HG02759 (cell line): ENCODE data around the gene ARHGAP9.
"Not testable (repeated sequence)": the region's sequence is repeated elsewhere in the genome, so short reads cannot be mapped to it uniquely, and the experiment has no call there.

Experiments used
- ATAC-seq: cut with Tn5 transposase; IDR thresholded peaks from one replicate; pipeline ENCODE4 v1.9.1; 2021; ENCODE audit warnings: mild to moderate bottlenecking, moderate library complexity; ENCODE audit not compliant: unreplicated experiment

Gene ARHGAP9

DNA sequence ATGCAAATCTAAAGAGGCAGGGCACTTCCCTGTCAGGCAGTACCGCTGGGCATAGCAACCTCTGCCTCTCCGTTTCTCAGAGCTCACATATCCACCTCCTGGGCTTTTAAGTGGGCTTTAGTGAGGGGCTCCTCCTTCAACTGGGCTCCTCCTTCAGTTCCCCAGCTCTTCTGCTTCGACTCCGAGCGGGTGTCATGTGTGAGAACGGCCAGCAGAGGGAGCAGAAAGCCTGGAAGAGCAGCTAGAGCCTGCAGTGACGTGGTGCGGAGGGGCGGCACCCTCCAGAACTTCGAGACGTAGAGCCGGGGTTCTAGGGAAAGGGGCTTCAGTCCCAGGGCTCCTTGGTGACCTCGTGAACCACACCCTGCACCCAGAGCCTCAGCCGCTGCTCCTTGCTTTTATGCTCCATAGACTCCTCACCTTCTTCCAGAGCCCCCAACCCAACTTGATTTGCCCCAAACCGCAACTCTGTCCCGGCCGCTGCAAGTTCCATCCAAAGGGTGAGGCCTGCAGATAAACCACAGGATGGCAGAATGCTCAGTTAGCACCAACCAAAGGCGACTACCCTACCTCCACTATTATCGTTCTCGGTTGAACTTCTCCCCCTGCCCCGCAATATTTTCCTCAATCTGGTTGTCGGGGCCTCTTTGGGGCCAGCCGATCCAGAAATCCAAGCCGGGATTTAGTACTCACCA lies 20.5 kb downstream of the ARHGAP9 start:
- peak; percentile 55 for ATAC-seq

DNA sequence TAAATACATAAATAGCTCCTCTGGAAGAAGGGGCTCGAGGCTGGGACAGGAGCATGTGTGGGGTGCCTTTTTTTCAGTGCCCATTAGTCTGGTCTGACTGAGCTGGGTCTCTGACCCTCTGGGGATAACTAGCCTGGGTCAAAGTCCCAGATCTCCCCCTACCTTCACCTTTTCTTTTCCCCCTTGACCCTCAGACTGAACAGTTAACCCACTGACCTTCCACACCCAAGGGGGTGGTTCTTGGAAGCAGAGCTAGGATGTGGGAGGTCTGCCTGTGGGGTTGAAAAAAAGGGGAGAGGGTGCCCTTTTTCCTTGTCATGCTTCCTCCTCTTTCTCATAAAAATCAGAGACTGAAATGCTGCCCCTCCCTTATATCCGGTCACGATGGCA lies 21.0 kb downstream of the ARHGAP9 start:
- ATAC-seq, result no peak

DNA sequence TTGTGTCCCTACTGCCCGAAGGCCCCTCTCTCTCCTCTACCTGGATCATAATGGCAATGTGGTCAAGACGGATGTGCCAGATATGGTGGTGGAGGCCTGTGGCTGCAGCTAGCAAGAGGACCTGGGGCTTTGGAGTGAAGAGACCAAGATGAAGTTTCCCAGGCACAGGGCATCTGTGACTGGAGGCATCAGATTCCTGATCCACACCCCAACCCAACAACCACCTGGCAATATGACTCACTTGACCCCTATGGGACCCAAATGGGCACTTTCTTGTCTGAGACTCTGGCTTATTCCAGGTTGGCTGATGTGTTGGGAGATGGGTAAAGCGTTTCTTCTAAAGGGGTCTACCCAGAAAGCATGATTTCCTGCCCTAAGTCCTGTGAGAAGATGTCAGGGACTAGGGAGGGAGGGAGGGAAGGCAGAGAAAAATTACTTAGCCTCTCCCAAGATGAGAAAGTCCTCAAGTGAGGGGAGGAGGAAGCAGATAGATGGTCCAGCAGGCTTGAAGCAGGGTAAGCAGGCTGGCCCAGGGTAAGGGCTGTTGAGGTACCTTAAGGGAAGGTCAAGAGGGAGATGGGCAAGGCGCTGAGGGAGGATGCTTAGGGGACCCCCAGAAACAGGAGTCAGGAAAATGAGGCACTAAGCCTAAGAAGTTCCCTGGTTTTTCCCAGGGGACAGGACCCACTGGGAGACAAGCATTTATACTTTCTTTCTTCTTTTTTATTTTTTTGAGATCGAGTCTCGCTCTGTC lies 22.8 kb downstream of the ARHGAP9 start:
- ATAC-seq, result no peak

DNA sequence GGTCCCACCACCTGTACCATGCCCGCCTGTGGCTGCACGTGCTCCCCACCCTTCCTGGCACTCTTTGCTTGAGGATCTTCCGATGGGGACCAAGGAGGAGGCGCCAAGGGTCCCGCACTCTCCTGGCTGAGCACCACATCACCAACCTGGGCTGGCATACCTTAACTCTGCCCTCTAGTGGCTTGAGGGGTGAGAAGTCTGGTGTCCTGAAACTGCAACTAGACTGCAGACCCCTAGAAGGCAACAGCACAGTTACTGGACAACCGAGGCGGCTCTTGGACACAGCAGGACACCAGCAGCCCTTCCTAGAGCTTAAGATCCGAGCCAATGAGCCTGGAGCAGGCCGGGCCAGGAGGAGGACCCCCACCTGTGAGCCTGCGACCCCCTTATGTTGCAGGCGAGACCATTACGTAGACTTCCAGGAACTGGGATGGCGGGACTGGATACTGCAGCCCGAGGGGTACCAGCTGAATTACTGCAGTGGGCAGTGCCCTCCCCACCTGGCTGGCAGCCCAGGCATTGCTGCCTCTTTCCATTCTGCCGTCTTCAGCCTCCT lies 23.4 kb downstream of the ARHGAP9 start:
- ATAC-seq, result peak; percentile 34

DNA sequence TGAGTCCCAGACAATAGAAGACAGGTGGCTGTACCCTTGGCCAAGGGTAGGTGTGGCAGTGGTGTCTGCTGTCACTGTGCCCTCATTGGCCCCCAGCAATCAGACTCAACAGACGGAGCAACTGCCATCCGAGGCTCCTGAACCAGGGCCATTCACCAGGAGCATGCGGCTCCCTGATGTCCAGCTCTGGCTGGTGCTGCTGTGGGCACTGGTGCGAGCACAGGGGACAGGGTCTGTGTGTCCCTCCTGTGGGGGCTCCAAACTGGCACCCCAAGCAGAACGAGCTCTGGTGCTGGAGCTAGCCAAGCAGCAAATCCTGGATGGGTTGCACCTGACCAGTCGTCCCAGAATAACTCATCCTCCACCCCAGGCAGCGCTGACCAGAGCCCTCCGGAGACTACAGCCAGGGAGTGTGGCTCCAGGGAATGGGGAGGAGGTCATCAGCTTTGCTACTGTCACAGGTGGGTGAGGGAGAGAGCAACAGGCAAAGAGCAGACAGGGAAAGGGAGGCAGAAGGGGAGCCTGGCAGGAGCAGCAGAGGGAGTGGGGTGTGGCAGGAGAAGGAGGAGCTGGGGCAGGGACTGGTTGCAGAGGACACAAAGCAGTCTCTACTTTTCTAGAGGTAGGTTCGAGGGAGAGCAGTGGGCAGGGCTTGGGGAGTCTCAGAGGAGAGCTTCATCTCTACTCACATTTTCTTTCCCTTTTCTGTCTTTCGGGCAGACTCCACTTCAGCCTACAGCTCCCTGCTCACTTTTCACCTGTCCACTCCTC lies 24.1 kb downstream of the ARHGAP9 start:
- ATAC-seq, result no peak

DNA sequence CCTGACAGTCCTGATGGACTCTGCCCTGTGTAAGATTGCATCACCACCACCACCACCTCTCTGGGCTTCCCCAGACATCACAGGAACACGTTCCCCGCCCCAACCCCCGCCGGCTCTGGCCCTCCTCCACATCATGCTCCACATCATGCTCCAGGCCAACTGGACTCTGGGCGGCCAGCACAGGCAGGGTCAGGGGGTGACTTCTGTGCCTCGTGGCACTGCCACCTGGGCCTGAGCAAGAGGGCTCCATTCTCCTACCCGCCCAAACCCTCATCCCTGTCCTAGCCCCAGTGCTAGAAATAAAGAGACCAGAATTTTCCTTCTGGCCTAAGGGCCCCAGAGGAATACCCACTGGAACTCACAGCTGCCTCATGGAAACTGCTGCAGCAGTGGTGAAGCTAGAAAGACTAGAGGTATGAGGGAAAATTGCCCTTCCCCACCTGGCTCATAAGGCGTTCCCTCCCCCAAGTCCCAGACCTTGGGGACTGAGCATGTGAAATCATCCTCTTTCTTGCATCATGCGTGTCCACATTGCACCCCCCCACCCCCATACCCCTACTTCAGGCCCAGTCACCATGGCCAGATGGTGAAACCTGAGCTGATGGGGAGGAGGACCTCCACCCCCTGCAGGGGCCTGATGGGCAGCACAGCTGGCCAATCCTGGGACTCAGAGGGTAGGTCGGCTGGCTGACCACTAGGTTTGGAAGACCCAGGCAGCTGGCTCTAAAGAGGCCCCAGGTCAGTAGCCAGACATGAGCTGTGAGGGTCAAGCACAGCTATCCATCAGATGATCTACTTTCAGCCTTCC lies 24.9 kb downstream of the ARHGAP9 start, which contains the start of gene INHBE:
TSS of gene INHBE (plus strand) at position 742 of the 808 bp plus-strand sequence. CDS start 230 bp downstream, outside the sequence.
- ATAC-seq, result no peak

DNA sequence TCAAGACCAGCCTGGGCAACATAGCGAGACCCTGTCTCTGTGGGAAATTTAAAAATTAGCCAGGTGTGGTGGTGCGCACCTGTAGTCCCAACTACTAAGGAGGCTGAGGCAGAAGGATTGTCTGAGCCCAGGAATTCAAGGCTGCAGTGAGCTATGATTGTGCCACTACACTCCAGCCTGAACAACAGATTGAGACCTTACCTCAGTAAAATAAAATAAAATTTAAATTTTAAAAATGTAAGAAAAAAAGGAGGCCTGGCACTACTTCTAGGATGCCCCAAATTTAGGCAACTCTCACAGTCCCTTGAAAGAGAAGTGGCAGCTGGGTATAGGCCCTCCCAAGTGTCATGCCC lies 25.5 kb downstream of the ARHGAP9 start:
- no peak for ATAC-seq

DNA sequence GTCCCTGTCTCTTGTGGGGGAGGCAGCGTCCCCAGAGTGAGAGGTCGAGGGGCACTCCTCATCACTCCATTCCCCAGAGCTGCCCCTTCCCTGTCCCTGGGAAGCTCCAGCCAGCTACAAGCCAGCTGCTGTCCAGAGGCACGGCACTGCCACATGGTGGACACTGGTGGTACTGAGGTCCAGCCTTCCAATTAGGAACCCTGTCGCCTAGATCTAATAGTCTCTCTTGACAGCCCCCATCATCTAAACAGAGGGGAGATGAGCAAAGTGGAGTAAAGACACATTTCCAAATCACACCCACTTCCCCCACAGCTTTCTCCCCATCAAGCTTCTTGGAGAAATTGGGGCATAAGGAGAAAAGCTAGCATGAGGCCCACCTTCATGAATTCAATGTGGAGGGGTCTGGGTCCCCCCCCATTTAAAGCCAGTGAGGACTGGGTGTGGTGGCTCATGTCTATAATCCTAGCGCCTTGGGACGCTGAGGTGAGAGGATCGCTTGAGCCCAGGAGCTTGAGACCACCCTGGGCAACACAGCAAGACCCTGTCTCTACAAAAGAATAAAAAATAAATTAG lies 26.6 kb downstream of the ARHGAP9 start:
- ATAC-seq, result no peak

DNA sequence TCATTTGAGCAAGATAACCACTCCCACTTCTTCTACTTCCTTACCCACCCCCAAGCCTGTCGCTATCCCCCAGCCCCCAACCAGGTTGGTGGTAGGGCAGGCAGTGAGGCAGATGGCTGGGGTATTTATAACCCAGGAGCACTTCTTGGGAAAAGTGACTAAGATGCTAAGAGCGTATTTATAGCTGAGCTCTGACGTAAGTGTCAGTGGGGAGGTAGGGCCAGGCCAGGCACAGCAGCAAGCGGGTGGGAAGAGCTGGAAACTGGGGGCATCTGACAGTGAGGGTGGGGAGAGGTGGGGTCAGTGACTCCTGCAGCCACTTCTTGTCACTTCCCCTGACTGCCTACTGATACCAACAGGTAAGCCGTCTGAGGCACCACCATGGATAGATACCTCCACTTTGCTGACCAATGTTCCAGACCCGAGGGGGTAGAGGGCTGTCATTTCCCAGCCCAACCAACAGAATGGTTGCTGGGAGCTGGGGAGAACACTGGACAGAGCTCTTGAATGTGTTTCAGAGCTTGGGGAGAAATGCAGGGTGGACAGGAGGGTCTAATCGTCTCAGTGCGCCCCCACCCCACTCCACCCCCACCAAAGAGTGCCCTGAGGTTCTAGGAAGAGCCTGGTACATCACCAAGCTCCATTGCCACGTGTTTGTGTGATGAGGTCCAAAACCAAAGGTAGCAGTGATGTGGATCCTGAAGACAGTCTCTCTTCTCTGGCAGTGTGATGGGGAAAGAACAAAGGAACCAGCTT lies 27.3 kb downstream of the ARHGAP9 start:
- ATAC-seq, result no peak

DNA sequence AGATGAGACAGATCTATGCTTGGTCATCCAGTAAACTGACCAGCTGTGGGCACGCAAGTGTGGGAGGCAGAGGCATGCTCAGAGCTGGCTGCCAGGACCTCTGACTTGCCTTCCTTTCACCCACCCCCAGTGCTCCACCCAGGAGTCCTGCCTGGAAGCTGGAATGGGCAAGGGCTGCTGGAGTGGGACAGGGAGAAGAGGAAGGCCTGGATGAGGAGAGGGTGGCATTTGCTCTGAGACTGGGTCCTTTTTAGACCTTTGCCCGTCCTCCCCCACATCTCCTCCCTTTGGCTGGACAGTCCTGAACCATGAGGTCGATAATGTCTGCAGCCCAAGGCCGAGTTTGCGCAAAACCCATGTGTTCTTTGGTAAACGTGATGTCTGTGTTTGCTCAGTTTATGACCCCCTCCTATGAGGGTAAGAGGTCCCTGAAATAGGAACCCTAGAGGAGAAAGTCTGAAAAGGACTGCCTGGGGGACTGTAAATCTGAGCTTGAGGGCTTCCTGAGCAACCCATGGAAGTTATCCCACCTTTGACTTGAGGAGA lies 28.4 kb downstream of the ARHGAP9 start:
- no peak for ATAC-seq

DNA sequence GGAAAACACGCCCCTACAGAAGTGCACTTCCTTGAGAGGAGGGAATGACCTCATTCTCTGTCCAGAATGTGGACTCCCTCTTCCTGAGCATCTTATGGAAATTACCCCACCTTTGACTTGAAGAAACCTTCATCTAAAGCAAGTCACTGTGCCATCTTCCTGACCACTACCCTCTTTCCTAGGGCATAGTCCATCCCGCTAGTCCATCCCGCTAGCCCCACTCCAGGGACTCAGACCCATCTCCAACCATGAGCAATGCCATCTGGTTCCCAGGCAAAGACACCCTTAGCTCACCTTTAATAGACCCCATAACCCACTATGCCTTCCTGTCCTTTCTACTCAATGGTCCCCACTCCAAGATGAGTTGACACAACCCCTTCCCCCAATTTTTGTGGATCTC lies 29.6 kb downstream of the ARHGAP9 start:
- no peak for ATAC-seq

DNA sequence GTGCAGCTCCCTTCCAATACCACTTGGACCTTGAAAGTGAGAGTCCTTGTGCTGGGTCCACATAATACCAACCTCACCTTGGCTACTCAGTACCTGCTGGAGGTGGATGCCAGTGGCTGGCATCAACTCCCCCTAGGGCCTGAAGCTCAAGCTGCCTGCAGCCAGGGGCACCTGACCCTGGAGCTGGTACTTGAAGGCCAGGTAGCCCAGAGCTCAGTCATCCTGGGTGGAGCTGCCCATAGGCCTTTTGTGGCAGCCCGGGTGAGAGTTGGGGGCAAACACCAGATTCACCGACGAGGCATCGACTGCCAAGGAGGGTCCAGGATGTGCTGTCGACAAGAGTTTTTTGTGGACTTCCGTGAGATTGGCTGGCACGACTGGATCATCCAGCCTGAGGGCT lies 30.3 kb downstream of the ARHGAP9 start:
- ATAC-seq, result no peak

DNA sequence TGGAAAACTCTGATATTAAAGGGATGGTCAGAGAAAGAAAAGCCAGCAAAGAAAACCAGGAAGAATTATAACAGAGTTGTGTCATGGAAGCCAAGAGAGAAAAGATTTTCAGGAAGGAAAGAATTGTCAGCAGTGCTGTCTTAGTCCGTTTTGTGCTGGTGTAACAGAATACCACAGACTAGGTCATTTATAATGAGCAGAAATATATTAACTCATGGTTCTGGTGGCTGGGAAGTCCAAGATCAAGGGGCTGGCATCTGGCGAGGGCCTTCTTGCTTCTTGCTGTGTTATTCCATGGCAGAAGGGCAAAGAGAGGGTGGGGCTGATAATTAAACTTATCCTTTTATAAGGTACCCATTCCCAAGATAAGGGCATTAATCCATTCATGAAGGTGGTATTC lies 31.0 kb downstream of the ARHGAP9 start:
- ATAC-seq, result no peak

DNA sequence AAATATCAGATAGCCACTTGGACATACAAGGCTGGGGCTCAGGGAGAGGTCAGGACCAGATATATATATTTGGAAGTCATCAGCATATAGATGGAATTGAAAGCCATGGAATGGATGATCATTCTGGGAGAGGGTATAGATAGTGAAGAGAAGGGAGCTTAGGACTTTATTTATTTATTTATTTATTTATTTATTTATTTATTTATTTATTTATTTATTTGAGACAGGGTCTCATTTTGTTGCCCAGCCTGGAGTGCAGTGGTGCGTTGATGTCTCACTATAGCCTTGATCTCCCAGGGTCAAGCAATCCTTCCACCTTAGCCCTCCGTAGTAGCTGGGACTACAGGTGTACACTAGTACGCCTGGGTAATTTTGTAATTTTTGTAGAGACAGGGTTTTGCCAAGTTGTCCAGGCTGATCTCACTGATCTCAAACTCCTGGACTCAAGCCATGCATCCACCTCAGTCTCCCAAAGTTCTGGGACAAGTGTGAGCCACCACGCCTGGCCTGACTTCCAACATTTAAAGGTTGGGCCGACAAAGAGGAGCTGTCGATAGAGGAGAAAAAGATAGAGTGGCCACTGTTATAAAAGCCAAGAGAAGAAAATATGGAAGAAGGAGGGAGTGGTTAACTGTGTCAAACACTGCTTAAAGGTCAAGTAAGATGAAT lies 33.2 kb downstream of the ARHGAP9 start:
- ATAC-seq, result no peak

DNA sequence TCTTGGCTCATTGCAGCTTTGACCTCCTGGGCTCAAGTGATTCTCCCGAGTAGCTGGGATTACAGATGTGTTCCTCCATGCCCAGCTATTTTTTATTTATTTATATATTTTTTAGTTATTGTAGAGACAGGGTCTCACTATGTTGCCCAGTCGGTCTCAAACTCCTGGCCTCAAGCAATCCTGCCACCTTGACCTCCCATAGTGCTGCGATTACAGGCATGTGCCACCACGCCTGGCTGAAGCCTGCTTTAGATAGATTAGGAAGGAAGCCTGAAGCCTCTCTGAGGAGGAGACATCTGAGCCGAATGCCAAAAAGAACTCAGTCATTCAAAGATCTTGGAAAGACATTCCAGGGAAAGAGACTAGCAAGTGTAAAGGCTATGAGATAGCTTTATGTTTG lies 34.9 kb downstream of the ARHGAP9 start:
- no peak for ATAC-seq

DNA sequence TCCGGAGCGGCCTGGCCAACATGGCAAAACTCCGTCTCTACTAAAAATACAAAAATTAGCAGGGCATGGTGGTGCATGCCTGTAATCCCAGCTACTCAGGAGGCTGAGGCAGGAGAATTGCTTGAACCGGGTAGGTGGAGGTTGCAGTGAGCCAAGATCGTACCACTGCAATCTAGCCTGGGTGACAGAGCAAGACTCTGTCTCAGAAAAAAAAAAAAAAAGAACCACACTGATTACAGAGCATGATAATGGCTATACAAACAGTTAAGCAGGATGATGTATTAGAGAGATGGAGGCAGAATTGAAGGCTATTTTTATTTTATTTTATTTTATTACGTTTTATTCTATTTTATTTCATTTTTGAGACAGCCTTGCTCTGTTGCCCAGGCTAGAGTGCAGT lies 35.3 kb downstream of the ARHGAP9 start:
- not testable (repeated sequence) for ATAC-seq

DNA sequence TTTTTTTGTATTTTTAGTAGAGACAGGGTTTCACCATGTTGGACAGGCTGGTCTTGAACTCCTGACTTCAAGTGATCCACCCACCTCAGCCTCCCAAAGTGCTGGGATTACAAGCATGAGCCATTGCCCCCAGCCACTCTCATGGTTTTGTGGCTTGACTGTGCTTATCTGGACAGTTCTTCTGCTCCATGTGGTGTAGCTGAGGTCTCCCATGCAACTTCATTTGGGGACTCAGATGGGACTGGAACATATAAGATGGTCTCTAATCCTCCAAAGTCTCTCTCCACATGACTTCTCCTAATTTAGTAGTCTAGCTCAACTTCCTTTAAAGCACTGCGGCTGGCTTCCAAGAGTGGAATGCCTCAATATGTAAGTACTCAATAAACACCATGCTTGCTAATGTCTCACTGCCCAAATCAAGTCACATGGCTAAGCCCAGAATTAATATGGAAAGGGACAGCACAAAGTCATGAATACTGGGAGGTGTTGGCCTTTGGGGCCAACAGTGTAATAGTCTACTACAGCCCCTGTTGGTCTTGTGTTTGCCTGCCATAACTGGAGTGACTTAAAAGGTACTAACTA lies 37.7 kb downstream of the ARHGAP9 start:
- ATAC-seq, result no peak

DNA sequence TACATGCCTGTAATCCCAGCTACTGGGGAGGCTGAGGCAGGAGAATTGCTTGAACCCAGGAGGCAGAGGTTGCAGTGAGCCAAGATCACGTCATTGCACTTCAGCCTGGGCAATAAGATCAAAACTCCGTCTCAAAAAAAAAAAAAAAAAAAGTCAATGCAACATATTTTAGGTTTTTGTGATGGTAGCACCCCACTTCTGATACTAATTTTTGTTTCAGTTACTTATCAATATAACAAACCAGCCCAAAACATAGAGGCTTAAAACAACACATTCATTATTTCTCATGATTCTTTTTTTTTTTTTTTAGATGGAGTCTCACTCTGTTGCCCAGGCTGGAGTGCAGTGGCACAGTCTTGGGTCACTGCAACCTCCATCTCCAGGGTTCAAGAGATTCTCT lies 38.3 kb downstream of the ARHGAP9 start:
- ATAC-seq, result not testable (repeated sequence)
